ENCODE data around the gene SLC25A45.

DNA sequence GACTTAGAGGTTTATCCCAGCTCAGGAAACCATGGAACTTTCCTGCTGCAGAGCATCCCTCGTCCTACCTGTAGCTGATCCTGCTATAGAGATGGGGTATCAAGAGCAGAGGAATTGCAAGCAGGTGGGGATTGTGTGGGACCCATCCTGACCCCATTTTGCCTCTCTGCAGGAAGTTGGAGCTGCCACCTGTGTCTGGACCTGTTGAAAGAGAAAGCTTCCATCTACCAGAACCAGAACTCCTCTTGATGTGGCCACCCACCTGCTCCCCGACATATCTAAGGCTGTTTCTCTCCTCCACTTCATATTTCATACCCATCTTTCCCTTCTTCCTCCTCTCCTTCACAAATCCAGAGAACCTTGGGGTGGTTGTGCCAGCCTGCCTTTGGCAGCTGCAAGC is 30.9 kb downstream of the SLC25A45 start:
- TF ChIP-seq CTCF (IDR thresholded peaks at IDR 0.05): no peak
- TF ChIP-seq JUND (IDR thresholded peaks at IDR 0.05): no peak
- no peak for TF ChIP-seq RAD21 (IDR thresholded peaks at IDR 0.05; ENCODE audit: low read length)
- TF ChIP-seq, protein P1, sequence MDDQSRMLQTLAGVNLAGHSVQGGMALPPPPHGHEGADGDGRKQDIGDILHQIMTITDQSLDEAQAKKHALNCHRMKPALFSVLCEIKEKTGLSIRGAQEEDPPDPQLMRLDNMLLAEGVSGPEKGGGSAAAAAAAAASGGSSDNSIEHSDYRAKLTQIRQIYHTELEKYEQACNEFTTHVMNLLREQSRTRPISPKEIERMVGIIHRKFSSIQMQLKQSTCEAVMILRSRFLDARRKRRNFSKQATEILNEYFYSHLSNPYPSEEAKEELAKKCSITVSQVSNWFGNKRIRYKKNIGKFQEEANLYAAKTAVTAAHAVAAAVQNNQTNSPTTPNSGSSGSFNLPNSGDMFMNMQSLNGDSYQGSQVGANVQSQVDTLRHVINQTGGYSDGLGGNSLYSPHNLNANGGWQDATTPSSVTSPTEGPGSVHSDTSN (IDR thresholded peaks at IDR 0.05): no peak
- no peak for TF ChIP-seq YY1 (IDR thresholded peaks at IDR 0.05; ENCODE audit: low read depth)
- no peak for TF ChIP-seq RFX5 (IDR thresholded peaks at IDR 0.05; ENCODE audit: low read length)
- TF ChIP-seq, protein P2, sequence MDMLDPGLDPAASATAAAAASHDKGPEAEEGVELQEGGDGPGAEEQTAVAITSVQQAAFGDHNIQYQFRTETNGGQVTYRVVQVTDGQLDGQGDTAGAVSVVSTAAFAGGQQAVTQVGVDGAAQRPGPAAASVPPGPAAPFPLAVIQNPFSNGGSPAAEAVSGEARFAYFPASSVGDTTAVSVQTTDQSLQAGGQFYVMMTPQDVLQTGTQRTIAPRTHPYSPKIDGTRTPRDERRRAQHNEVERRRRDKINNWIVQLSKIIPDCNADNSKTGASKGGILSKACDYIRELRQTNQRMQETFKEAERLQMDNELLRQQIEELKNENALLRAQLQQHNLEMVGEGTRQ (IDR thresholded peaks at IDR 0.05; ENCODE audit: borderline replicate concordance, low read depth, low read length): no peak
- TF ChIP-seq TEAD4 (IDR thresholded peaks at IDR 0.05; ENCODE audit: borderline replicate concordance, insufficient read depth): no peak
- TF ChIP-seq POLR2AphosphoS5 (IDR thresholded peaks at IDR 0.05; ENCODE audit: low read depth, low read length): no peak
- no peak for TF ChIP-seq EZH2phosphoT487 (IDR thresholded peaks at IDR 0.05; ENCODE audit: borderline replicate concordance, low read depth)
- TF ChIP-seq, protein P3, sequence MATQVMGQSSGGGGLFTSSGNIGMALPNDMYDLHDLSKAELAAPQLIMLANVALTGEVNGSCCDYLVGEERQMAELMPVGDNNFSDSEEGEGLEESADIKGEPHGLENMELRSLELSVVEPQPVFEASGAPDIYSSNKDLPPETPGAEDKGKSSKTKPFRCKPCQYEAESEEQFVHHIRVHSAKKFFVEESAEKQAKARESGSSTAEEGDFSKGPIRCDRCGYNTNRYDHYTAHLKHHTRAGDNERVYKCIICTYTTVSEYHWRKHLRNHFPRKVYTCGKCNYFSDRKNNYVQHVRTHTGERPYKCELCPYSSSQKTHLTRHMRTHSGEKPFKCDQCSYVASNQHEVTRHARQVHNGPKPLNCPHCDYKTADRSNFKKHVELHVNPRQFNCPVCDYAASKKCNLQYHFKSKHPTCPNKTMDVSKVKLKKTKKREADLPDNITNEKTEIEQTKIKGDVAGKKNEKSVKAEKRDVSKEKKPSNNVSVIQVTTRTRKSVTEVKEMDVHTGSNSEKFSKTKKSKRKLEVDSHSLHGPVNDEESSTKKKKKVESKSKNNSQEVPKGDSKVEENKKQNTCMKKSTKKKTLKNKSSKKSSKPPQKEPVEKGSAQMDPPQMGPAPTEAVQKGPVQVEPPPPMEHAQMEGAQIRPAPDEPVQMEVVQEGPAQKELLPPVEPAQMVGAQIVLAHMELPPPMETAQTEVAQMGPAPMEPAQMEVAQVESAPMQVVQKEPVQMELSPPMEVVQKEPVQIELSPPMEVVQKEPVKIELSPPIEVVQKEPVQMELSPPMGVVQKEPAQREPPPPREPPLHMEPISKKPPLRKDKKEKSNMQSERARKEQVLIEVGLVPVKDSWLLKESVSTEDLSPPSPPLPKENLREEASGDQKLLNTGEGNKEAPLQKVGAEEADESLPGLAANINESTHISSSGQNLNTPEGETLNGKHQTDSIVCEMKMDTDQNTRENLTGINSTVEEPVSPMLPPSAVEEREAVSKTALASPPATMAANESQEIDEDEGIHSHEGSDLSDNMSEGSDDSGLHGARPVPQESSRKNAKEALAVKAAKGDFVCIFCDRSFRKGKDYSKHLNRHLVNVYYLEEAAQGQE (IDR thresholded peaks at IDR 0.05; ENCODE audit: low read depth, low read length): no peak
- no peak for TF ChIP-seq GABPA (IDR thresholded peaks at IDR 0.05; ENCODE audit: low read depth)
- TF ChIP-seq NRF1 (IDR thresholded peaks at IDR 0.05; ENCODE audit: low read depth, low read length): no peak
- no peak for TF ChIP-seq SIN3A (IDR thresholded peaks at IDR 0.05; ENCODE audit: borderline replicate concordance, low read depth, low read length)

Data from SK-N-SH (cell line).